ENCODE measurements around the gene ZBTB12. TPM values are rescaled to one million over a fixed set of nuclear protein-coding genes. Genes with fewer than 3 reads are reported as not detected.

ZBTB12 gene
- total and polyA plus RNA-seq, 2 of the 13 experiments (the other 11 are each of a cell fraction or from before 2014, with no cell fraction given) = 4.8 to 6.0 TPM

- TF ChIP-seq ZNF281 (CRISPR knock-in tag; IDR thresholded peaks at IDR 0.05; ENCODE audit: borderline replicate concordance) (peak; percentile 91), SIX4 (CRISPR knock-in tag; IDR thresholded peaks at IDR 0.05) (peak; percentile 74), ARNT2 (CRISPR knock-in tag; IDR thresholded peaks at IDR 0.05; ENCODE audit: low read depth) (peak; percentile 76), ZMYM4 (CRISPR knock-in tag; IDR thresholded peaks at IDR 0.05) (peak; percentile 68), TGIF2 (CRISPR knock-in tag; IDR thresholded peaks at IDR 0.05) (peak; percentile 87), STAT5B (CRISPR knock-in tag; IDR thresholded peaks at IDR 0.05) (no peak), ZNF850 (CRISPR knock-in tag; conservative IDR thresholded peaks at IDR 0.05) (no peak), ZNF264 (CRISPR knock-in tag; IDR thresholded peaks at IDR 0.05) (no peak), NFE2L2 (IDR thresholded peaks at IDR 0.05; ENCODE audit: low read length) (no peak), IRF2 (CRISPR knock-in tag; IDR thresholded peaks at IDR 0.05) (peak; percentile 95), KDM1A (CRISPR knock-in tag; IDR thresholded peaks at IDR 0.05) (peak; percentile 92), ZNF441 (CRISPR knock-in tag; IDR thresholded peaks at IDR 0.05; ENCODE audit: borderline replicate concordance) (0 out of 2 replicates have a peak, but pooled peaks have one; percentile 8), ZZZ3 (CRISPR knock-in tag; IDR thresholded peaks at IDR 0.05; ENCODE audit: borderline replicate concordance) (no peak), HNRNPUL1 (IDR thresholded peaks at IDR 0.05; ENCODE audit: low read depth, low read length) (no peak), KMT2A (CRISPR knock-in tag; IDR thresholded peaks at IDR 0.05) (peak; percentile 33; the same call in 1 of the 2 replicates), TRIM24 (CRISPR knock-in tag; IDR thresholded peaks at IDR 0.05) (peak; percentile 88), FOXK1 (CRISPR knock-in tag; IDR thresholded peaks at IDR 0.05; ENCODE audit: borderline replicate concordance, low read depth) (peak; percentile 94; the same call in 1 of the 2 replicates), ZNF503 (CRISPR knock-in tag; IDR thresholded peaks at IDR 0.05) (peak; percentile 85), CREB3 (CRISPR knock-in tag; IDR thresholded peaks at IDR 0.05) (no peak), NCOA2 (CRISPR knock-in tag; IDR thresholded peaks at IDR 0.05) (peak; percentile 93), ZNF644 (CRISPR knock-in tag; IDR thresholded peaks at IDR 0.05; ENCODE audit: low read depth) (peak; percentile 46; the same call in 1 of the 2 replicates), MYNN (CRISPR knock-in tag; IDR thresholded peaks at IDR 0.05; ENCODE audit: low read depth) (no peak), TRIM22 (IDR thresholded peaks at IDR 0.05) (no peak), NKX3-1 (CRISPR knock-in tag; IDR thresholded peaks at IDR 0.05) (no peak)
Observed at GRCh38 chr6:31927242-31927862, 25.5 kb upstream of the ZBTB12 start, which contains the start of gene C2 (continued).

All from HepG2 (cell line).